GM12891 (cell line): ENCODE results near the gene IRAK1.

Source experiments
- POLR2A ChIP-seq: IDR thresholded peaks from 2 replicates; pipeline ENCODE4 v1.6.1; 2011; ENCODE audit warnings: low read depth, low read length, control low read depth
- POLR2AphosphoS5 ChIP-seq: IDR thresholded peaks from 2 replicates; pipeline ENCODE4 v1.6.1; 2011; ENCODE audit warnings: low read depth, low read length, control low read depth

GRCh38 chrX:154050113-154050495 is 30.4 kb upstream of the IRAK1 start:
- TF ChIP-seq POLR2AphosphoS5, result no peak
- TF ChIP-seq POLR2A, result no peak
